Measurements from ENCODE around the gene SLC25A45.

GRCh38 chr11:65362320-65362931 lies 20.0 kb downstream of the SLC25A45 start:
- no peak for TF ChIP-seq PHF8 (IDR thresholded peaks at IDR 0.05; ENCODE audit: borderline replicate concordance, low read depth)
- TF ChIP-seq CTCF (IDR thresholded peaks at IDR 0.05): no peak

All from A549 (cell line).